K562 (cell line): ENCODE results near the gene LSM12.

ENCODE experiments used
- GABPA ChIP-seq: fragments of 200-800 bp; sonication (Bioruptor generic); conservative IDR thresholded peaks from 2 replicates; pipeline ENCODE4 v1.6.1; 2016; ENCODE audit warnings: low read depth, missing genetic modification characterization, missing compliant biosample characterization
- GATA2 ChIP-seq: sonication (generic); formaldehyde crosslinking; IDR thresholded peaks from 2 replicates; pipeline ENCODE4 v1.4.0; 2020; ENCODE audit warnings: mild to moderate bottlenecking, missing genetic modification reagents
- NRF1 ChIP-seq, 2 experiments: fragments of 450-650 bp; IDR thresholded peaks in 1 of 2; conservative IDR thresholded peaks in 1 of 2; 2 replicates each; pipeline ENCODE4 v1.6.1; 2014; ENCODE audit warnings: mild to moderate bottlenecking in 2 of 2
- PHF20 ChIP-seq: fragments of 450-650 bp; IDR thresholded peaks from 2 replicates; pipeline ENCODE4 v1.6.1; 2018; ENCODE audit not compliant: partially characterized antibody
- SIRT6 ChIP-seq: IDR thresholded peaks from one replicate; pipeline ENCODE4 v1.6.1; 2012; ENCODE audit warnings: low read depth, mild to moderate bottlenecking, control low read depth, inconsistent platforms, low read length, moderate library complexity
- THRAP3 ChIP-seq: fragments of 450-650 bp; IDR thresholded peaks from 2 replicates; pipeline ENCODE4 v1.6.1; 2016; ENCODE audit warnings: mild to moderate bottlenecking, inconsistent platforms, borderline replicate concordance
- ZNF12 ChIP-seq: sonication (generic); formaldehyde crosslinking; IDR thresholded peaks from 2 replicates; pipeline ENCODE4 v1.4.0; 2020; ENCODE audit warnings: mild to moderate bottlenecking, missing genetic modification reagents
- TF ChIP-seq, protein P1 (sequence below): fragments of 250-450 bp; sonication (Bioruptor Pico); IDR thresholded peaks from 2 replicates; pipeline ENCODE4 v1.4.0; 2020; ENCODE audit warnings: borderline replicate concordance
- TF ChIP-seq, protein P2 (sequence below): fragments of 250-450 bp; sonication (Bioruptor Pico); IDR thresholded peaks from 2 replicates; pipeline ENCODE4 v1.8.0; 2022; ENCODE audit warnings: moderate library complexity, mild to moderate bottlenecking, inconsistent platforms
- TF ChIP-seq, protein P3 (sequence below): sonication (generic); formaldehyde crosslinking; IDR thresholded peaks from 2 replicates; pipeline ENCODE4 v1.8.0; 2022; ENCODE audit warnings: missing genetic modification reagents, mild to moderate bottlenecking, borderline replicate concordance
- TF ChIP-seq, protein P4 (sequence below), 3 experiments: IDR thresholded peaks in 2 of 3; conservative IDR thresholded peaks in 1 of 3; 2 replicates each; pipeline ENCODE4 v1.5.1; 2011 to 2012; ENCODE audit warnings: low read length in 3 of 3, mild to moderate bottlenecking in 3 of 3, control low read depth in 2 of 3, improper control_type of control experiment in 1 of 3, inconsistent platforms in 1 of 3, low read depth in 1 of 3, mixed read lengths in 1 of 3, moderate library complexity in 1 of 3; ENCODE audit not compliant: insufficient read depth in 2 of 3
- TF ChIP-seq, protein P5 (sequence below): sonication (generic); formaldehyde crosslinking; IDR thresholded peaks from 2 replicates; pipeline ENCODE4 v1.8.0; 2022; ENCODE audit warnings: mild to moderate bottlenecking, low read depth, missing genetic modification reagents

DNA sequence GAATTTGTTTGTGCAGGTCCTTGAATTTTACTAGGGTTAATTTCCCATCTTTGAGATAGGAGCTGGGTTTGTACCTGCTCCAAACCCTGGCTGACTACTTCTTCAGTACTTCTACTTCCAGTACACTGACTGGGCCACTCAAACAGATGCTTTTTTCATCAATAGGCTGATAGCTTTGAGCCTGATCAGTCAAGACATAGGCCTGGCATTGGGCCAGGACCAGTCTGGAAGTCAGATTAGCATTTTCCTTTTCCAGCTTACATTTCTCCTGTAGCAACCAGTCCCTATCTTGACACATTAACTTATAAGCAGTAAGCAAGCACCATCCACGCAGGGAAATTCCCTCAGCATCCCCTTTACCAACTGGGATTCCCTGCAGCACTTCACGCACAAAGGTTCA is 44.2 kb downstream of the LSM12 start:
- TF ChIP-seq GATA2 (CRISPR knock-in tag) (no peak), PHF20 (no peak), THRAP3 (no peak), ZNF12 (CRISPR knock-in tag) (no peak), NRF1 (conservative IDR thresholded peaks at IDR 0.05 in 1 of 2, IDR thresholded peaks at IDR 0.05 in 1 of 2) (no peak), SIRT6 (no peak), GABPA (tag) (no peak)
- TF ChIP-seq, protein P1, sequence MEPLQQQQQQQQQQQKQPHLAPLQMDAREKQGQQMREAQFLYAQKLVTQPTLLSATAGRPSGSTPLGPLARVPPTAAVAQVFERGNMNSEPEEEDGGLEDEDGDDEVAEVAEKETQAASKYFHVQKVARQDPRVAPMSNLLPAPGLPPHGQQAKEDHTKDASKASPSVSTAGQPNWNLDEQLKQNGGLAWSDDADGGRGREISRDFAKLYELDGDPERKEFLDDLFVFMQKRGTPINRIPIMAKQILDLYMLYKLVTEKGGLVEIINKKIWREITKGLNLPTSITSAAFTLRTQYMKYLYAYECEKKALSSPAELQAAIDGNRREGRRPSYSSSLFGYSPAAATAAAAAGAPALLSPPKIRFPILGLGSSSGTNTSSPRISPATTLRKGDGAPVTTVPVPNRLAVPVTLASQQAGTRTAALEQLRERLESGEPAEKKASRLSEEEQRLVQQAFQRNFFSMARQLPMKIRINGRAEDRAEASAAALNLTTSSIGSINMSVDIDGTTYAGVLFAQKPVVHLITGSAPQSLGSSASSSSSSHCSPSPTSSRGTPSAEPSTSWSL: no peak
- TF ChIP-seq, protein P2, sequence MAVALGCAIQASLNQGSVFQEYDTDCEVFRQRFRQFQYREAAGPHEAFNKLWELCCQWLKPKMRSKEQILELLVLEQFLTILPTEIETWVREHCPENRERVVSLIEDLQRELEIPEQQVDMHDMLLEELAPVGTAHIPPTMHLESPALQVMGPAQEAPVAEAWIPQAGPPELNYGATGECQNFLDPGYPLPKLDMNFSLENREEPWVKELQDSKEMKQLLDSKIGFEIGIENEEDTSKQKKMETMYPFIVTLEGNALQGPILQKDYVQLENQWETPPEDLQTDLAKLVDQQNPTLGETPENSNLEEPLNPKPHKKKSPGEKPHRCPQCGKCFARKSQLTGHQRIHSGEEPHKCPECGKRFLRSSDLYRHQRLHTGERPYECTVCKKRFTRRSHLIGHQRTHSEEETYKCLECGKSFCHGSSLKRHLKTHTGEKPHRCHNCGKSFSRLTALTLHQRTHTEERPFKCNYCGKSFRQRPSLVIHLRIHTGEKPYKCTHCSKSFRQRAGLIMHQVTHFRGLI (CRISPR knock-in tag): no peak
- TF ChIP-seq, protein P3, sequence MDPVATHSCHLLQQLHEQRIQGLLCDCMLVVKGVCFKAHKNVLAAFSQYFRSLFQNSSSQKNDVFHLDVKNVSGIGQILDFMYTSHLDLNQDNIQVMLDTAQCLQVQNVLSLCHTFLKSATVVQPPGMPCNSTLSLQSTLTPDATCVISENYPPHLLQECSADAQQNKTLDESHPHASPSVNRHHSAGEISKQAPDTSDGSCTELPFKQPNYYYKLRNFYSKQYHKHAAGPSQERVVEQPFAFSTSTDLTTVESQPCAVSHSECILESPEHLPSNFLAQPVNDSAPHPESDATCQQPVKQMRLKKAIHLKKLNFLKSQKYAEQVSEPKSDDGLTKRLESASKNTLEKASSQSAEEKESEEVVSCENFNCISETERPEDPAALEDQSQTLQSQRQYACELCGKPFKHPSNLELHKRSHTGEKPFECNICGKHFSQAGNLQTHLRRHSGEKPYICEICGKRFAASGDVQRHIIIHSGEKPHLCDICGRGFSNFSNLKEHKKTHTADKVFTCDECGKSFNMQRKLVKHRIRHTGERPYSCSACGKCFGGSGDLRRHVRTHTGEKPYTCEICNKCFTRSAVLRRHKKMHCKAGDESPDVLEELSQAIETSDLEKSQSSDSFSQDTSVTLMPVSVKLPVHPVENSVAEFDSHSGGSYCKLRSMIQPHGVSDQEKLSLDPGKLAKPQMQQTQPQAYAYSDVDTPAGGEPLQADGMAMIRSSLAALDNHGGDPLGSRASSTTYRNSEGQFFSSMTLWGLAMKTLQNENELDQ (CRISPR knock-in tag): no peak
- TF ChIP-seq, protein P4, sequence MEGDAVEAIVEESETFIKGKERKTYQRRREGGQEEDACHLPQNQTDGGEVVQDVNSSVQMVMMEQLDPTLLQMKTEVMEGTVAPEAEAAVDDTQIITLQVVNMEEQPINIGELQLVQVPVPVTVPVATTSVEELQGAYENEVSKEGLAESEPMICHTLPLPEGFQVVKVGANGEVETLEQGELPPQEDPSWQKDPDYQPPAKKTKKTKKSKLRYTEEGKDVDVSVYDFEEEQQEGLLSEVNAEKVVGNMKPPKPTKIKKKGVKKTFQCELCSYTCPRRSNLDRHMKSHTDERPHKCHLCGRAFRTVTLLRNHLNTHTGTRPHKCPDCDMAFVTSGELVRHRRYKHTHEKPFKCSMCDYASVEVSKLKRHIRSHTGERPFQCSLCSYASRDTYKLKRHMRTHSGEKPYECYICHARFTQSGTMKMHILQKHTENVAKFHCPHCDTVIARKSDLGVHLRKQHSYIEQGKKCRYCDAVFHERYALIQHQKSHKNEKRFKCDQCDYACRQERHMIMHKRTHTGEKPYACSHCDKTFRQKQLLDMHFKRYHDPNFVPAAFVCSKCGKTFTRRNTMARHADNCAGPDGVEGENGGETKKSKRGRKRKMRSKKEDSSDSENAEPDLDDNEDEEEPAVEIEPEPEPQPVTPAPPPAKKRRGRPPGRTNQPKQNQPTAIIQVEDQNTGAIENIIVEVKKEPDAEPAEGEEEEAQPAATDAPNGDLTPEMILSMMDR (IDR thresholded peaks at IDR 0.05 in 2 of 3, conservative IDR thresholded peaks at IDR 0.05 in 1 of 3; ENCODE audit: insufficient read depth in 2 of 3, low read depth in 1 of 3, low read length in 3 of 3): no peak
- TF ChIP-seq, protein P5, sequence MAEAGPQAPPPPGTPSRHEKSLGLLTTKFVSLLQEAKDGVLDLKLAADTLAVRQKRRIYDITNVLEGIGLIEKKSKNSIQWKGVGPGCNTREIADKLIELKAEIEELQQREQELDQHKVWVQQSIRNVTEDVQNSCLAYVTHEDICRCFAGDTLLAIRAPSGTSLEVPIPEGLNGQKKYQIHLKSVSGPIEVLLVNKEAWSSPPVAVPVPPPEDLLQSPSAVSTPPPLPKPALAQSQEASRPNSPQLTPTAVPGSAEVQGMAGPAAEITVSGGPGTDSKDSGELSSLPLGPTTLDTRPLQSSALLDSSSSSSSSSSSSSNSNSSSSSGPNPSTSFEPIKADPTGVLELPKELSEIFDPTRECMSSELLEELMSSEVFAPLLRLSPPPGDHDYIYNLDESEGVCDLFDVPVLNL (CRISPR knock-in tag): no peak
